Left ventricle myocardium inferior (tissue), 1 donor: ENCODE measurements around the gene FOLR2. TPM values are rescaled to one million over a fixed set of nuclear protein-coding genes. Genes with fewer than 3 reads are reported as not detected.

Experiments
- DNase-seq: peaks from one replicate; pipeline ENCODE4 v3.0.0-alpha.2; 2020
- H3K27ac ChIP-seq: fragments of 200-600 bp; replicated peaks from 2 replicates; pipeline ENCODE4 v1.8.0; 2021
- H3K27me3 ChIP-seq: fragments of 200-600 bp; 2 replicates; pipeline ENCODE4 v1.8.0; 2021; ENCODE audit warnings: low read depth
- H3K36me3 ChIP-seq: fragments of 200-600 bp; 2 replicates; pipeline ENCODE4 v1.8.0; 2021
- H3K4me1 ChIP-seq: fragments of 200-600 bp; 2 replicates; pipeline ENCODE4 v1.8.0; 2021
- H3K4me3 ChIP-seq: fragments of 200-600 bp; 2 replicates; pipeline ENCODE4 v1.8.0; 2021; ENCODE audit warnings: mild to moderate bottlenecking, moderate library complexity
- H3K9me3 ChIP-seq: fragments of 200-600 bp; replicated peaks from 2 replicates; pipeline ENCODE4 v1.8.0; 2021
- intact Hi-C: fragments of 100-400 bp; cut with micrococcal nuclease; formaldehyde crosslinking; loops from one replicate; pipeline ENCODE4 v1.11.0; 2022
- total RNA-seq: library from RNA; stranded (reverse); fragmentation: NEBNext Ultra II Directional; extraction: Animal tissue kit (Norgen Biotek cat#: 25700); gene quantifications from one replicate; pipeline ENCODE4 v1.2.1, GENCODE V29; 2021
- TF ChIP-seq, protein P1 (sequence below): fragments of 200-600 bp; IDR thresholded peaks from 2 replicates; pipeline ENCODE4 v1.8.0; 2021; ENCODE audit warnings: antibody characterized with exemption, mild to moderate bottlenecking, borderline replicate concordance
- donor health status: DM: no; HTN: yes; CAD: no; lungs with severe emphysema.

Gene FOLR2
- total RNA-seq, 1 donor from 2014 or later = 20.9 TPM

DNA sequence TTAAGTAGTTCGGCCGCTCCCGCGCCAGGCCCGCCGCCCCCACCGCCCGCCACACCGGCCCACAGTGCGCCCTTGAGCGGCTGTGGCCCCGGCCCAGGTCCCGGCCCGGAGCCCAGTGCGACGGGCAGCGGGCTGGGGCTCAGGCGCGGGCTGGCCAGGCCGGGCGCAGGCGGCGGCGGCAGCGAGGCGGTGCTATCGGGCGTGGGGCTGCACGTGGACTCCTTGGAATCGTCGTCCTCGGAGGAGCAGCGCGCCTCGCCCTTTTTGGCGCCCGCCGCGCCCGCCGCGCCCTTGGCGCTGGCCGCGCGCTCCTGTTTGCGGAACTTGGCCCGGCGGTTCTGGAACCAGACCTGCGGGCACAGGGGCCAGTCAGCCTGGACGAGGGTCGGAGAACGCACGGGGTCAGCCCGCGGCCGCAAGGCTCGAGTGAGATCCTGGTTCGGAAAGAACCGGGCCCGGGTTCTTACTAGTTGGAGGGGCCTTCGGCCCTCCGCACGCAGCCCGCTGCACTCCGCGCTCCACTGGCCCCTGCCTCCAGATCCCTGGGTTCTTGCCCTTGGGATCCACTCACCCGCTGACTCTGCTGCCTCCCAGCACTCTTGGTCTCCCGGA is 23.4 kb downstream of the FOLR2 start:
- Histone ChIP-seq H3K27ac (peak overlapping the region; percentile 63), H3K4me1 (peaks cover 68% of the 10 kb centered on the region), H3K36me3 (peaks cover 30% of the 10 kb centered on the region), H3K27me3 (peaks cover 51% of the 10 kb centered on the region), H3K4me3 (peak overlapping the region; percentile 66), H3K9me3 (no peaks in the 10 kb centered on the region)
- DNase-seq = peak; percentile 65
- intact Hi-C loops = no loop called here
- TF ChIP-seq, protein P1, sequence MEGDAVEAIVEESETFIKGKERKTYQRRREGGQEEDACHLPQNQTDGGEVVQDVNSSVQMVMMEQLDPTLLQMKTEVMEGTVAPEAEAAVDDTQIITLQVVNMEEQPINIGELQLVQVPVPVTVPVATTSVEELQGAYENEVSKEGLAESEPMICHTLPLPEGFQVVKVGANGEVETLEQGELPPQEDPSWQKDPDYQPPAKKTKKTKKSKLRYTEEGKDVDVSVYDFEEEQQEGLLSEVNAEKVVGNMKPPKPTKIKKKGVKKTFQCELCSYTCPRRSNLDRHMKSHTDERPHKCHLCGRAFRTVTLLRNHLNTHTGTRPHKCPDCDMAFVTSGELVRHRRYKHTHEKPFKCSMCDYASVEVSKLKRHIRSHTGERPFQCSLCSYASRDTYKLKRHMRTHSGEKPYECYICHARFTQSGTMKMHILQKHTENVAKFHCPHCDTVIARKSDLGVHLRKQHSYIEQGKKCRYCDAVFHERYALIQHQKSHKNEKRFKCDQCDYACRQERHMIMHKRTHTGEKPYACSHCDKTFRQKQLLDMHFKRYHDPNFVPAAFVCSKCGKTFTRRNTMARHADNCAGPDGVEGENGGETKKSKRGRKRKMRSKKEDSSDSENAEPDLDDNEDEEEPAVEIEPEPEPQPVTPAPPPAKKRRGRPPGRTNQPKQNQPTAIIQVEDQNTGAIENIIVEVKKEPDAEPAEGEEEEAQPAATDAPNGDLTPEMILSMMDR = peak; percentile 36

DNA sequence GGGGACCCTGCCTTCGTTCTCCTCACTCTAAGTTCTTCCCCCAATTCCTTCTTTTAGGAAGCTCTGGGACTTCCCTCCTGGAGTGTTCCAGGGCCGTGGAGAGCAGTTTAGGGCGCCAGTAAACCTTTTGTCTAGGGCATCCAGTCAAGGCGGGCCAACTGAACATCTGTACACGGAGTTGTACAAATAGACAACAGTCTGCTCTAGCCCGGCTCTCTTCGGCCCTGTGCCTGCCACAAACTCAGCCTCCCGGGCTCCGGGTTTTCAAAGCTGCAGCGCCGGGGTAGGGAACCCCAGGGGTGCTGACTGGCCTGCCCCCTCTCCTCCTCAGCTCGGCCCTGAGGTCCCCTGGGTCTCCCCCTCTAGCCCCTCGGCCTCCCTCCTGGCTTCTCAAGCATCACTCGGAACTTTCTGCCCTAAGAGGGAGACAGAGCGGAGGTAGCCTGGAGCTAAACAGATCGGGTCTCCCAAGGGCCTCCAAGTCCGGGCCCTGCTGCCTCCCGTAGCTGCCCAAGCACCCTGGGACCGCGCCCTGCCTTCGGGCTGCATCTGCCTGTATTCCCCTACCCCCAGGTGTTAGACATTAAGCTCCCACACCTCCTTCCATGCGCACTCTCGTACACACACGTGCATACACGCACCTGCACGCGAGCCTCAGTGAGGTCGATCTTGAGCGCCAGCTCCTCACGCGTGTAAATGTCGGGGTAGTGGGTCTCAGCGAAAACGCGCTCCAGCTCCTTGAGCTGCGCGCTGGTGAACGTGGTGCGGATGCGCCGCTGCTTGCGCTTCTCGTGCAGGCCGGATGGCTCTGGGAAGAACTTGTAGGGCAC is 24.1 kb downstream of the FOLR2 start:
- H3K4me1 ChIP-seq = peaks cover 61% of the 10 kb centered on the region
- DNase-seq = no peak
- TF ChIP-seq, protein P1 = no peak
- H3K4me3 ChIP-seq = peak overlapping the region; percentile 66
- H3K36me3 ChIP-seq = peaks cover 22% of the 10 kb centered on the region
- H3K27ac ChIP-seq = peak overlapping the region; percentile 63
- intact Hi-C loops = no loop called here
- H3K9me3 ChIP-seq = no peaks in the 10 kb centered on the region
- H3K27me3 ChIP-seq = peaks cover 58% of the 10 kb centered on the region

DNA sequence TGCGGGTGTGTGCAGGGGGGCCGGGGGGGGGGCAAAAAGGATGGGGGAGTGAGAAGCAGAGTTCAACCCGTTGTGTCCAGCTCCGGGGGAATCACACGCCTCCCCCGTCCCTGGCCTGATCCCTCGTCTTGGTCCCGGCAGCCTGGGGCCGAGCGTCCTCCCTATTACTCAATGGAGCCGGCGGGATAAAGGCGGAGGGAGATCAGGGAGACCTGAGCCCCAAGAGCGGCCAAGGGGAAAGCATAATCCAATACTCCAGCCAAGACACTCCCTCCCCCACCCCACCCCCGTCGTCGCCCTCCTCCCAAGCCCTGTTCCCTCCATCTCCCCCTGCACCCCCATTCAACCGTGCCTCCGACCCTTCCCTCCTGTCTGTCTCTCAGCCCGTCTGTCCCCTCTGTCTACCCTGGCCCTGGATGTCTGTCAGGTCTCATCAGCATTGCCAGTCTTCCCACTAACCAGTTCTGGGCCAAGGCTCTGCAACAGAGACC is 24.7 kb downstream of the FOLR2 start:
- no peak for DNase-seq
- H3K4me1 ChIP-seq = peaks cover 55% of the 10 kb centered on the region
- H3K36me3 ChIP-seq = peaks cover 16% of the 10 kb centered on the region
- H3K9me3 ChIP-seq = no peaks in the 10 kb centered on the region
- H3K27me3 ChIP-seq = peaks cover 65% of the 10 kb centered on the region
- no peak overlapping the region for H3K4me3 ChIP-seq
- intact Hi-C loops = no loop called here
- H3K27ac ChIP-seq = no peak overlapping the region
- TF ChIP-seq, protein P1 = no peak

DNA sequence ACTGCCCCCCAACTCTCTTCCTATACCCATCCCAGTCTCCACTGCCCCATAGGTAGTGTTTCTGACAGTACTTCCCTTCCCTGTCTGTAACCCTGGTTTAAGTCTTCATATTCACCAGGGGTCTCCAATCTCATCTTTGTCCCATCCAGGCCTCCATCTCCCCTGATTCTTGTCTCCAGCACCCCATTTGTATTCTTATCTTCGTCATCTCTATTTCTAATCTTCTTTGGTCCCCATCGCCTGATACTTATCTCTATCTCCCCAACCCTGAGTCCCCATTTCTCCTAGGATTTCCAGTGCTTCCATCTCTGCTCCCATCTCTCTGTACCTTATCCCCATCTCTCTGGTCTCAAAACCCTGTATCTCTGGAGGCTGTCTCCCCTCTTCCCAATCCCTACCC is 25.5 kb downstream of the FOLR2 start:
- Histone ChIP-seq H3K4me1 (peaks cover 50% of the 10 kb centered on the region), H3K9me3 (no peaks in the 10 kb centered on the region), H3K4me3 (no peak overlapping the region), H3K27ac (no peak overlapping the region), H3K36me3 (peaks cover 8% of the 10 kb centered on the region), H3K27me3 (peaks cover 73% of the 10 kb centered on the region)
- intact Hi-C loops = no loop called here
- TF ChIP-seq, protein P1 = no peak
- no peak for DNase-seq

DNA sequence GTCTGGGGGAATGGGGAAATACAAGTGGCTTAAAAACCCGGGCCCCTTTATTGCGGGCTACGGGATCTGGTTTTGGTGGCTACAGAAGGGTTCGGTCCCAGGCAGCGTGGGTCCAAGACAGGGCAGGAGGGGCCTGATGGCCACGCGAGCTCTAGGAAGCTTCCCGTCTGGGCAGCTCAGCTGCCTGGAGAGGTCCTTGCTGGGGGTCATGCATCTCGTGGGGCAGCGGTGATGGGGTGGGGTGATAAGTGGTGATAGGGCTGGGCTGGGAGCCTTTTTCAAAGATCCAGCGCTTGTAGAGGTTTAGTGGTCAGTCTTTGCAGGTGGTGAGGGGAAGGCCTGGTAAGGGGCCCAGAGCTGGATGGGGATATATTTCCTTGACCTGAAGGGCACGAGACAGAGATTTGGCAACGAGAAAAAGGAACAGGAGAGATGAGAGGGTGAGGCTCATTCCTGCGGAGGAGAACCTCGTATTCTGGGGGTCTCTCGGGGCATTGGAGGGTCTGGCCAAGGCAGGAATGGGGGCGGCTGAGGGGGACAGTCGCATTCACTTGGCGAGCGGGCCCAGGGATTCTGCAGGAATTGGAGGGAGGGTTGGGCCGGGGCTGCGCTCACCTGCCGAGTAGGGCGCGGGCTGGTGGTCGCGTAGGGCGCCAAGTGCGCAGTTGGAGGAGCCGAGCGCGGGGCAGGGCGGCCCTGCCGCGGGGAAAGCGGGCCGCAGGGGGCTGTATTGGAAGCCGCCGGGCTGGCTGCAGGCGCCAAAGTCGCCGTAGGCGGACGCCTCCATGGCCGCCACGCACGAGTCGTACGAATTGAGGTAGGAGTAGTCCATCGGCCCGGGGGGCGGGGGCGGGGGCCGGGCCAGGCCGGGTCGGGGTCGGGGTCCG is 26.8 kb downstream of the FOLR2 start:
- TF ChIP-seq, protein P1 = no peak
- H3K9me3 ChIP-seq = no peaks in the 10 kb centered on the region
- peak overlapping the region; percentile 52 for H3K4me3 ChIP-seq
- H3K27me3 ChIP-seq = peaks cover 85% of the 10 kb centered on the region
- no peaks in the 10 kb centered on the region for H3K36me3 ChIP-seq
- no peak overlapping the region for H3K27ac ChIP-seq
- no peak for DNase-seq
- peaks cover 38% of the 10 kb centered on the region for H3K4me1 ChIP-seq
- intact Hi-C loops = no loop called here
